SK-N-SH (cell line): ENCODE results near the gene AP3D1.

ENCODE experiments used
- CTCF ChIP-seq: fragments of 200-600 bp; sonication (generic); IDR thresholded peaks from 2 replicates; pipeline ENCODE4 v1.6.1; 2017; ENCODE audit warnings: antibody characterized with exemption, mild to moderate bottlenecking, moderate library complexity
- FOXJ3 ChIP-seq: sonication (generic); formaldehyde crosslinking; IDR thresholded peaks from 2 replicates; pipeline ENCODE4 v1.5.1; 2020; ENCODE audit warnings: mild to moderate bottlenecking, missing genetic modification reagents
- MAX ChIP-seq: IDR thresholded peaks from 2 replicates; pipeline ENCODE4 v1.4.0; 2012; ENCODE audit warnings: low read depth
- SMC3 ChIP-seq: IDR thresholded peaks from 2 replicates; pipeline ENCODE4 v1.6.1; 2012; ENCODE audit warnings: low read depth, low read length, improper control_type of control experiment
- YY1 ChIP-seq: IDR thresholded peaks from 2 replicates; pipeline ENCODE4 v1.4.0; 2012; ENCODE audit warnings: low read depth, mild to moderate bottlenecking

DNA sequence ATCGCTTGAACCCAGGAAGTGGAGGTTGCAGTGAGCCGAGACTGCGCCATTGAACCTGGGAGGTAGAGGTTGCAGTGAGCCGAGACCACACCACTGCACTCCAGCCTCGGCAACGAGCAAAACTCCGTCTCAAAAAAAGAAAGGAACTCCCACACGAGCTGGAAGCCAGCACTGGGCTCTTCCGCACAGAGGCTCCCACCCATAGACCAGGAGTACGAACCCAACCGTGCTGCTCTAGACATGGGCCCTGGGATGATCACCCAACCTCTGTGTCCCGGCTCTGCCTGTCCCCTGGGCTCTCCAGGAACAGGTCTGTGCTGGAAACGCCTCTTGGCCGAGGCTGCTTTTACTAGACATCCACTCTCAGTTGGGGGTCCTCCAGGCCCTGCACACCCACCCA, 24.4 kb upstream of the AP3D1 start:
- TF ChIP-seq SMC3 (no peak), CTCF (no peak), MAX (no peak), FOXJ3 (CRISPR knock-in tag) (no peak), YY1 (no peak)
